OCI-LY3 (cell line): Measurements from ENCODE around the gene GSTM2.
A peak's percentile ranks its signal among the peaks of the same experiment; 100 is the strongest.
"Not testable (repeated sequence)": the region's sequence is repeated elsewhere in the genome, so short reads cannot be mapped to it uniquely, and the experiment has no call there.

Experiments used
- H2AFZ ChIP-seq: fragments of 200-600, 300-600 bp; shearing (Covaris generic); 2 replicates; pipeline ENCODE4 v1.6.0; 2014; ENCODE audit warnings: antibody characterized with exemption, low read depth, low read length
- H3K27ac ChIP-seq: fragments of 200-600, 300-600 bp; sonication (generic); 2 replicates; pipeline ENCODE4 v1.5.1; 2014; ENCODE audit warnings: mild to moderate bottlenecking, low read length, moderate library complexity, mixed read lengths
- H3K27me3 ChIP-seq: fragments of 200-600, 300-600 bp; sonication (generic); 2 replicates; pipeline ENCODE4 v1.6.1; 2014; ENCODE audit warnings: low read depth, low read length, mixed read lengths
- H3K36me3 ChIP-seq: fragments of 200-600, 300-600 bp; sonication (generic); replicated peaks from 2 replicates; pipeline ENCODE3; 2014; ENCODE audit warnings: low read depth, low read length, mixed read lengths
- H3K4me1 ChIP-seq: fragments of 300-600, 200-600 bp; sonication (generic); 2 replicates; pipeline ENCODE4 v1.6.1; 2014; ENCODE audit warnings: low read length, mixed read lengths
- H3K4me2 ChIP-seq: fragments of 200-600, 300-600 bp; sonication (generic); 2 replicates; pipeline ENCODE4 v1.6.1; 2014; ENCODE audit warnings: low read length, mixed read lengths
- H3K4me3 ChIP-seq: fragments of 300-600, 200-600 bp; sonication (generic); 2 replicates; pipeline ENCODE4 v1.5.1; 2014; ENCODE audit warnings: antibody characterized with exemption, mild to moderate bottlenecking, low read length, moderate library complexity
- H3K79me2 ChIP-seq: fragments of 300-600, 200-600 bp; shearing (Covaris generic); 2 replicates; pipeline ENCODE4 v1.6.1; 2014; ENCODE audit warnings: mild to moderate bottlenecking, low read length, mixed read lengths
- H3K9ac ChIP-seq: fragments of 300-600, 200-600 bp; shearing (Covaris generic); 2 replicates; pipeline ENCODE4 v1.6.0; 2014; ENCODE audit warnings: mild to moderate bottlenecking, low read length, moderate library complexity
- H3K9me3 ChIP-seq: fragments of 200-600, 300-600 bp; shearing (Covaris generic); 2 replicates; pipeline ENCODE4 v1.6.1; 2014; ENCODE audit warnings: low read length, mixed read lengths; ENCODE audit not compliant: insufficient read depth
- H4K20me1 ChIP-seq: fragments of 200-600, 300-600 bp; sonication (generic); 2 replicates; pipeline ENCODE4 v1.6.1; 2016; ENCODE audit warnings: low read length, mixed read lengths; ENCODE audit not compliant: insufficient read depth
- EZH2phosphoT487 ChIP-seq: fragments of 200-600 bp; shearing (Covaris generic); IDR thresholded peaks from 2 replicates; pipeline ENCODE4 v1.6.1; 2018; ENCODE audit warnings: antibody characterized with exemption, mixed run types, low read depth
- TF ChIP-seq, protein P1 (sequence below): fragments of 200-600, 300-600 bp; sonication (generic); IDR thresholded peaks from 2 replicates; pipeline ENCODE4 v1.5.1; 2014; ENCODE audit warnings: antibody characterized with exemption, low read length, low read depth

GSTM2 gene

GRCh38 chr1:109664671-109665070 is 3.2 kb upstream of the GSTM2 start:
- Histone ChIP-seq H2AFZ (no peak overlapping the region), H3K4me1 (peaks cover 15% of the 10 kb centered on the region), H3K9me3 (no peaks in the 10 kb centered on the region), H3K27me3 (no peaks in the 10 kb centered on the region), H3K27ac (no peak overlapping the region), H4K20me1 (no peaks in the 10 kb centered on the region), H3K4me3 (no peak overlapping the region), H3K36me3 (no peaks in the 10 kb centered on the region), H3K4me2 (no peak overlapping the region), H3K79me2 (no peaks in the 10 kb centered on the region), H3K9ac (no peak overlapping the region)
- TF ChIP-seq EZH2phosphoT487: no peak
- TF ChIP-seq, protein P1, sequence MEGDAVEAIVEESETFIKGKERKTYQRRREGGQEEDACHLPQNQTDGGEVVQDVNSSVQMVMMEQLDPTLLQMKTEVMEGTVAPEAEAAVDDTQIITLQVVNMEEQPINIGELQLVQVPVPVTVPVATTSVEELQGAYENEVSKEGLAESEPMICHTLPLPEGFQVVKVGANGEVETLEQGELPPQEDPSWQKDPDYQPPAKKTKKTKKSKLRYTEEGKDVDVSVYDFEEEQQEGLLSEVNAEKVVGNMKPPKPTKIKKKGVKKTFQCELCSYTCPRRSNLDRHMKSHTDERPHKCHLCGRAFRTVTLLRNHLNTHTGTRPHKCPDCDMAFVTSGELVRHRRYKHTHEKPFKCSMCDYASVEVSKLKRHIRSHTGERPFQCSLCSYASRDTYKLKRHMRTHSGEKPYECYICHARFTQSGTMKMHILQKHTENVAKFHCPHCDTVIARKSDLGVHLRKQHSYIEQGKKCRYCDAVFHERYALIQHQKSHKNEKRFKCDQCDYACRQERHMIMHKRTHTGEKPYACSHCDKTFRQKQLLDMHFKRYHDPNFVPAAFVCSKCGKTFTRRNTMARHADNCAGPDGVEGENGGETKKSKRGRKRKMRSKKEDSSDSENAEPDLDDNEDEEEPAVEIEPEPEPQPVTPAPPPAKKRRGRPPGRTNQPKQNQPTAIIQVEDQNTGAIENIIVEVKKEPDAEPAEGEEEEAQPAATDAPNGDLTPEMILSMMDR: no peak

- Histone ChIP-seq H3K27ac (no peak overlapping the region), H3K36me3 (no peaks in the 10 kb centered on the region), H3K27me3 (no peaks in the 10 kb centered on the region), H3K79me2 (no peaks in the 10 kb centered on the region), H3K9ac (peak overlapping the region; percentile 54), H3K4me3 (peak overlapping the region; percentile 81), H3K9me3 (no peaks in the 10 kb centered on the region), H3K4me2 (peak overlapping the region; percentile 96), H4K20me1 (no peaks in the 10 kb centered on the region), H2AFZ (peak overlapping the region; percentile 86; the same call in 1 of the 2 replicates), H3K4me1 (peaks cover 15% of the 10 kb centered on the region)
- TF ChIP-seq, protein P1: no peak
- no peak for TF ChIP-seq EZH2phosphoT487
Observed at GRCh38 chr1:109668123-109668775, 392 bp downstream of the GSTM2 start.

- Histone ChIP-seq H3K4me2 (no peak overlapping the region), H4K20me1 (no peaks in the 10 kb centered on the region), H3K27ac (no peak overlapping the region), H3K36me3 (no peaks in the 10 kb centered on the region), H3K79me2 (no peaks in the 10 kb centered on the region), H3K9me3 (no peaks in the 10 kb centered on the region), H3K27me3 (no peaks in the 10 kb centered on the region), H3K4me1 (peaks cover 8% of the 10 kb centered on the region), H3K9ac (no peak overlapping the region), H2AFZ (no peak overlapping the region), H3K4me3 (no peak overlapping the region)
- TF ChIP-seq, protein P1: no peak
- no peak for TF ChIP-seq EZH2phosphoT487
Observed at GRCh38 chr1:109669246-109669948, 1.5 kb downstream of the GSTM2 start.

- not testable (repeated sequence) for H3K4me2 ChIP-seq, H4K20me1 ChIP-seq, H3K27ac ChIP-seq, H3K27me3 ChIP-seq, H3K9ac ChIP-seq, H3K79me2 ChIP-seq, H3K4me1 ChIP-seq, H3K4me3 ChIP-seq, H2AFZ ChIP-seq, H3K36me3 ChIP-seq, H3K9me3 ChIP-seq
Observed at GRCh38 chr1:109669949-109670302, 2.1 kb downstream of the GSTM2 start.
